IPS-NIHi11 (cell line): ENCODE results near the gene SERPINA9.
"Not testable (repeated sequence)": the region's sequence is repeated elsewhere in the genome, so short reads cannot be mapped to it uniquely, and the experiment has no call there.

ENCODE experiments used
- DNase-seq: peaks from one replicate; pipeline ENCODE4 v3.0.0; 2012; ENCODE audit warnings: mixed read lengths, low spot score

The SERPINA9 gene

DNA sequence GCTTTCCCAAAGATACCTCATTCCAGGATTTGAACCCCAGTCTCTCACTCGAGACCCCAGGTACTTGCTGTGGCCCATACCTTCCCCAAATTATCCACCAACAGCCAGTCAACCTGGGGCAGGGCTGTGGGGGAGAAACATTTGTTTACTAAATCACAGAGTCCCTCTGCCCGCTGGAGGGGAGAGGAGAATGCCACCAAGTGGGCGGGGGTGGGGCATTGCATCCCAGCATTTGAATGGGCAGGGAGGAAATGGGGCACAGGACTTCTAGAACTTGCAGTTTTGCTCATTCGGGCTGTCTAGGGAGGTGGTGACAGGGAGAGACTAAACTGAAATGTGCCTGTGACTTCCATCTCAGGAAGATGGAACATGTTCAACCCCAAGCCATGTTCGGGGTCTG lies 10.9 kb upstream of the SERPINA9 start:
- peak; percentile 18 for DNase-seq

GRCh38 chr14:94485944-94486841 lies 10.2 kb upstream of the SERPINA9 start:
- DNase-seq = peak; percentile 89

DNA sequence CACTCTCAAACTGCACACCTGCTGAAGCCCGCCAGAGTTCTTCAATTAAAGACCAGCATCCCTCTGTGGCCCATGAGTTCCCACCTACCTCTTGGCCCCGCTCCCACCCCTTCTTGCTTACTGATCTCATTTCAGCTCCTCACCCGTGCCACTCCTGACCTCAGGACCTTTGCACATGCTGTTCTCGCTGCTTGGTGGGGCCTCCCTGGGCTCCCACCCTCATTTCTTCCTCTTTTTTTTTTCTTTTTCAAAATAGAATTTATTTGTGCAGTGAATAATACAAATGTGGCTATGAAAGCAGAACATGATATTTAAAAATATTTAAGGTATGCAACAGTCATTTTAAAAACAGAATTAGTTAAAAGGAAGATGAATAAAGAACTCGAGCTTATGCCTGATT lies 8.5 kb upstream of the SERPINA9 start:
- DNase-seq = no peak

DNA sequence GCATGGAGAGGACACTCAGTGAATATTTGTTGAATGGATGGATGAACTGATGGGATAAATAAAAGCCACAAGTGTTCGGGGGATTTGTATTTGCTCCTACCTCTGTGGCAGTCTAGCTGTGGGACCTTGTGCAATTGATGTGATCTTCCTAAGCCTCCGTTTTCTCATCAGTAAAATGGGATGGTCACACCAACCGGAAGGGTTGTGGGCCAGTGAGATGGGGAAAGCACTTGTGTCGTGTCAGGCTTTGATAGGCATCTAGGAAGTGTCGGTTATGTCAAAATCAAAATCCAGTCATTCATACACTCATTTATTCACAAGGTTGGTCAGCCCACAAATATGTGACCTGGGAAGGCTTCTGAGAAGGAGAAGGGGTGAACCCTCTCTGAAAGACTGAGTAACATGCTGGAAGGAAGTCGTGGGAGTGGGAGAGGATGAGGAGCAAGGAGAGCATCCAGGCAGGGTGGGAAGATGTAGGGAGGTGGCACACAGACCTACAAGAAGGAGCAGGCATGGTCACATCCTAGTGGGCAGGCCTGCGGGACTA lies 7.8 kb upstream of the SERPINA9 start:
- no peak for DNase-seq

DNA sequence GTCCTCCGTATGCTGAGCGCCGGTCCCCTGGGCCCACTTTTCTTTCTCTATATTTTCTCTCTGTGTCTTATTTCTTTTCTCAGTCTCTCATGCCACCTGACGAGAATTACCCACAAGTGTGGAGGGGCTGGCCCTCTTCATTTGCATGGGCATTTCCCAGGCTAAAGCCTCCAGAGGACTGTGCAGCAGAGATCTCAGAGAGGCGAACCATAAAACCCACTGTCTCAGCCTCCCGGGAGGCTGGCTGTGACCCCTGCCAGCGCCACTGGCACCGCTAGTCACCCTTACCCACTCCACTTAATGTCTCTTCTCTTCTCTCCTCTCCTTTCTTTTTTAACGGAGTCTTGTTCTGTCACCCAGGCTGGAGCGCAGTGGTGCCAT lies 7.1 kb upstream of the SERPINA9 start:
- no peak for DNase-seq

GRCh38 chr14:94482132-94483070 lies 6.4 kb upstream of the SERPINA9 start:
- not testable (repeated sequence) for DNase-seq

GRCh38 chr14:94481468-94482131 lies 5.6 kb upstream of the SERPINA9 start:
- DNase-seq = no peak

DNA sequence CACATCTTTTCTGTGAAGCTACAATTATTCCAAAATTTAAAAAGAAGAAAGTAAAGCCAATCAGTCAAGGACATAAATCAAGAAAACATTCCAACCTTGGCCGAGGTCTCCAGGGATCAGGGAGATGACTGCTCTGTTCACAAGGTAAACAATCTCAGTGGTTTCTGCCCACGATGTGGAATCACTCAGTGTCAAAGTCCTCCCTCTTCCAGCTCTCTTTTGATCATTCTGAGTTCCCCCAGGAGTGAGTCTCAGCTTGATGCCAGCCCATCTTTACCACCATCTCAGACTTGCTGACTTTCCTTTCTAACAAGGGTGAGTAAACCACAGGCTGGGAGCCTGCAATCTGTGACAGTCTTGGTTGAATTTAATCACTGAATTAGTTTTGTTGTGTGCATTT lies 4.8 kb upstream of the SERPINA9 start:
- DNase-seq = no peak

GRCh38 chr14:94478420-94478819 lies 2.4 kb upstream of the SERPINA9 start:
- no peak for DNase-seq

DNA sequence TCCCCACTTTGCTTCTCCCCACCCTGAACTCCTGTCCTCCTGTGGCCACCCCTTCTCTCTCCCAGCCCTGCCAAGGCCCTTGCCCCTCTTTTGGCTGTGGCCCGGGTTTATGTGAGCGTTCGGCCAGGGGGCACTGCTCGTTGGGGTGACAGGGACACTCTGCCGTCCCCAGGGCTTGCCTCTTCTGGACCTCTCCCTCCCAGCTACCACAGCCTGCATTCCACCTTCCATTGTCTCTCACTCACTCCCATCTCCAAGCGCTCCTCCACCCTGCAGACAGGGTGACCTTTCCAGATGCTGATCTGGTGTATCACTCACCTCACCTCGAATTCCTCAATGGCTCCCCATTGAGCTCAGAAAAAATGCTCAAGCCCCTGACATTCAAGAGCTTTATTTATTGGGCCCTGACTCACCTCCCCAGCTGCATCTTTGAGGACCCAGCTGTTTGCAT lies 1.4 kb downstream of the SERPINA9 start:
- peak; percentile 29 for DNase-seq

- DNase-seq = no peak
Observed at GRCh38 chr14:94473666-94474410, 2.2 kb downstream of the SERPINA9 start.

GRCh38 chr14:94472842-94473241 lies 3.2 kb downstream of the SERPINA9 start:
- DNase-seq = no peak

DNA sequence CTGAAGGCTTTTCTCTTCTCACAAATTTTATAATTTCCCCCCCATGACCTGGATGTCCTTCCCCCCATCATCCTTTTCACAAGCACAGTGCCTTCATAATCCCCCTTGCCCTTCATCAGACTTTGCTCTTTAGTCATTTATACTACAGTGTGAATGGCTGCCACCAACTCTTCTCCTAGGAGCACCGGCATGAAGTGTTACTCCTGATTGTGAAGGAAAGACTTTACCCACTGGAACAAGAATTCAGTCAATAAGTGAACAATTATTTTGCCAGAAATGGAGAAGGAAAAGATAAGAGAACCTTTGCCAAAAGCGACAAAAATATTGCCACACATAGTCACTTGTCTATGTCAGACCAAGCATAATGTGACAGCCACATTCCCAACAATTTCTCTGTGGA lies 5.0 kb downstream of the SERPINA9 start:
- DNase-seq = no peak

GRCh38 chr14:94470311-94470710 lies 5.7 kb downstream of the SERPINA9 start:
- DNase-seq = no peak

DNA sequence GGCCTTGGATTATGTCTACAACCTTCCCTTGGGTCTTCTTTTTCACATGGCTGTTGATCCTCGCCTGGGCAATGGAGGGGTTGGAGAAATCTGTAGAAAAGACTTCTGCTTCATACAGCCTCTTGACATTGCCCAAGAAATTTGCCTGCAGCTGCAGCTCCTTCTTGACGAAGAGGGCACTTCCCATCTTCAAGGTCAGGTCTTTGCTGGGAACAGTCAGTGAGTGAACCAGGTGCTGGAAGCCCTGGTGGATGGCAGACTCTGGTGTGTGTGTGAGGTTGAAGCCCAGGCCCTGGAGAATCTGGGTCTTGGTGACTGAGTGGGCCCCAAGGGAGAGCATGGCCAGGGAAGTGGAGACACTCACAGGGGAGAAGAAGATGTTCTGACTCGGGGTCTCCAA lies 6.7 kb downstream of the SERPINA9 start:
- DNase-seq = no peak

GRCh38 chr14:94467728-94468520 lies 8.1 kb downstream of the SERPINA9 start:
- no peak for DNase-seq

GRCh38 chr14:94466706-94467370 lies 9.2 kb downstream of the SERPINA9 start:
- DNase-seq = no peak

GRCh38 chr14:94465042-94465441 lies 11.0 kb downstream of the SERPINA9 start:
- no peak for DNase-seq

DNA sequence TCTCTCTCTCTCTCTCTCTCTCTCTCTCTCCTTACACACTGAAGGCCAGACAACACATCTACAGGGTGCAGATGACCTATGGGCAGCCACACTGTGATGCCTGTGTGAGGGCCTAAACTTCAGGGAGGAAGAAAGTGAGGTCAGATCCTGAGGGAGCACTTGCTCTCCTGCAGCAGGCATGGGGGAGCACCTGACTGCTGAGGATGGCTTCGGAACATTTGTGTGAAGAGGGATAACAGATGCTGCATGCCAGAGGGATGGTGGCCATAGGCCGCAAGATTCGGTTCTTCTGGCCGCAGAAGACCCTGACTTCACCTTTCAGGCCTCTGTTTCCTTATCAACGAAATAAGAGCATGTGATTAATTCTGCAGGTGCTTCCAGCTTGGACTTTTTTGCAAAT lies 11.7 kb downstream of the SERPINA9 start:
- DNase-seq = no peak
